ENCODE measurements around the gene SLC49A3. TPM values are rescaled to one million over a fixed set of nuclear protein-coding genes. Genes with fewer than 3 reads are reported as not detected.

Gene SLC49A3
- total RNA-seq, 4 donors from 2014 or later, result 5.9 to 18.0 (median 14.3) TPM

GRCh38 chr4:721261-722168 is 32.6 kb upstream of the SLC49A3 start:
- TF ChIP-seq EP300 (IDR thresholded peaks at IDR 0.05), result peak in 1 of 2 donors; percentile 13
- no peak for TF ChIP-seq POLR2A (IDR thresholded peaks at IDR 0.05)
- TF ChIP-seq CTCF (IDR thresholded peaks at IDR 0.05), result no peak
- H3K4me1 ChIP-seq, result peaks cover 0 to 53% (median 12%) of the 10 kb centered on the region in 4 donors
- peaks cover 0 to 18% (median 0%) of the 10 kb centered on the region in 3 donors for H3K36me3 ChIP-seq
- H3K27ac ChIP-seq, result peak overlapping the region in 3 of 4 donors; percentile 20 to 60 (median 45)
- no peak for DNase-seq (ENCODE audit: low spot score in 2 of 2)
- H3K27me3 ChIP-seq, result no peaks in the 10 kb centered on the region
- WGBS, 2 donors, result 44 to 49% methylated on average over 31 of the region's 31 CpGs
- H3K4me3 ChIP-seq, result no peak overlapping the region
- no peaks in the 10 kb centered on the region for H3K9me3 ChIP-seq

- H3K36me3 ChIP-seq, result peaks cover 0 to 18% (median 0%) of the 10 kb centered on the region in 3 donors
- no peaks in the 10 kb centered on the region for H3K27me3 ChIP-seq
- 92 to 97% methylated on average over 59 of the region's 59 CpGs for WGBS, 2 donors
- DNase-seq (ENCODE audit: low spot score in 2 of 2), result no peak
- no peak overlapping the region for H3K4me3 ChIP-seq
- H3K9me3 ChIP-seq, result no peaks in the 10 kb centered on the region
- TF ChIP-seq EP300 (IDR thresholded peaks at IDR 0.05) (no peak), CTCF (IDR thresholded peaks at IDR 0.05) (no peak), POLR2A (IDR thresholded peaks at IDR 0.05) (no peak)
- peak overlapping the region in 2 of 4 donors; percentile 20 to 60 for H3K27ac ChIP-seq
- H3K4me1 ChIP-seq, result peaks cover 0 to 41% (median 7%) of the 10 kb centered on the region in 4 donors
Measured at GRCh38 chr4:720111-720860, 31.3 kb upstream of the SLC49A3 start.

GRCh38 chr4:718460-718859 is 29.5 kb upstream of the SLC49A3 start:
- no peak overlapping the region for H3K4me3 ChIP-seq
- TF ChIP-seq EP300 (IDR thresholded peaks at IDR 0.05), result no peak
- TF ChIP-seq POLR2A (IDR thresholded peaks at IDR 0.05), result no peak
- no peak for TF ChIP-seq CTCF (IDR thresholded peaks at IDR 0.05)
- no peak for DNase-seq (ENCODE audit: low spot score in 2 of 2)

GRCh38 chr4:717601-718320 is 28.8 kb upstream of the SLC49A3 start:
- WGBS, 2 donors, result 73 to 75% methylated on average over 34 of the region's 34 CpGs
- Histone ChIP-seq H3K4me3 (no peak overlapping the region), H3K27me3 (no peaks in the 10 kb centered on the region), H3K9me3 (no peaks in the 10 kb centered on the region), H3K27ac (peak overlapping the region in 1 of 4 donors; percentile 0), H3K4me1 (peaks cover 0 to 35% (median 7%) of the 10 kb centered on the region in 4 donors), H3K36me3 (peaks cover 0 to 16% (median 0%) of the 10 kb centered on the region in 3 donors)
- DNase-seq (ENCODE audit: low spot score in 2 of 2), result no peak
- TF ChIP-seq POLR2A (IDR thresholded peaks at IDR 0.05) (no peak), CTCF (IDR thresholded peaks at IDR 0.05) (no peak), EP300 (IDR thresholded peaks at IDR 0.05) (no peak)

More at GRCh38 chr4:718460-718859, 29.5 kb upstream of the SLC49A3 start:
- no peaks in the 10 kb centered on the region for H3K27me3 ChIP-seq
- H3K9me3 ChIP-seq, result no peaks in the 10 kb centered on the region
- WGBS, 2 donors, result 74 to 84% methylated on average over 8 of the region's 8 CpGs
- no peak overlapping the region for H3K27ac ChIP-seq
- H3K4me1 ChIP-seq, result peaks cover 0 to 35% (median 7%) of the 10 kb centered on the region in 4 donors
- H3K36me3 ChIP-seq, result peaks cover 0 to 23% (median 0%) of the 10 kb centered on the region in 3 donors

All from tibial nerve (tissue), 4 donors.